NT2/D1 (cell line): ENCODE measurements around the gene GDF10.

Experiments used
- SUZ12 ChIP-seq: IDR thresholded peaks from 2 replicates; pipeline ENCODE4 v1.6.1; 2011; ENCODE audit not compliant: insufficient read length, insufficient read depth; ENCODE audit errors: extremely low read depth
- YY1 ChIP-seq: IDR thresholded peaks from 2 replicates; pipeline ENCODE4 v1.6.1; 2011; ENCODE audit not compliant: insufficient read length, insufficient read depth

DNA sequence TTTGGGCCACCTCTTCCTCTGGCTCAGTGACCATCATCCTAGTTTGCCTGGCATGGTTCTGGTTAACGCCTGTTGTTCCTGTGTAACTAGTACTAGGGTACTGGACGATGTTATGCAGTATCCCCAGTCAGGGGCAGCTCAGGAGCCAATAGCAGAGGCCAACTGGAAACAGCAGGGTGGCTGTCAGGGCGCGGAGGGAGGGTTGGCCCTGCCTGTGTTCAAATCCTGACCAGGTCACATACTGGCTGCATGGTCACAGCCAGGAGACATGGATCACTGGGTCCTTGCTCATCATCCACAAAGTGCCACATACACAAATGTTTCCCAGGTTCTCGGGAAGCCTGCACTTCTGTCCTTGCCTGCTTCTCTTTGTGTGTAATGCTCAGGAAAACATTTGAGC, 35.9 kb downstream of the GDF10 start:
- no peak for TF ChIP-seq YY1
- TF ChIP-seq SUZ12 = no peak
